Measurements from ENCODE around the gene SNAP47. TPM values are rescaled to one million over a fixed set of nuclear protein-coding genes. Genes with fewer than 3 reads are reported as not detected.

SNAP47 gene
- total and polyA plus RNA-seq, 2 of the 4 experiments (the other 2 are of a cell fraction), result 39.4 to 72.9 TPM

- no peak overlapping the region for H2AK5ac ChIP-seq (ENCODE audit: low read depth, low read length)
- POLR2A ChIA-PET (ENCODE audit: unreplicated experiment), result no interaction called here
- H2BK120ac ChIP-seq (ENCODE audit: low read depth, low read length), result no peak overlapping the region
- no peaks in the 10 kb centered on the region for H3K9me3 ChIP-seq (ENCODE audit: control insufficient read depth, insufficient read depth, low read length)
- in situ Hi-C loops (cut with MboI; ENCODE audit: low sequenced_read_pairs), result no loop called here
- H2AFZ ChIP-seq (replicated peaks; ENCODE audit: low read length, poor library complexity), result no peak overlapping the region
- BruUV-seq (replicated peaks), result no TSS peak
- no peak overlapping the region for H4K8ac ChIP-seq (ENCODE audit: low read depth in 2 of 2, low read length in 2 of 2)
- CTCF ChIA-PET, result no interaction called here
- no peak overlapping the region for H4K91ac ChIP-seq (ENCODE audit: insufficient read depth, low read depth, low read length)
- ATAC-seq (ENCODE audit: low read depth), result peak; percentile 90
- no peaks in the 10 kb centered on the region for H4K20me1 ChIP-seq (ENCODE audit: insufficient read depth, low read length)
- no peak overlapping the region for H2BK20ac ChIP-seq (ENCODE audit: low read depth, low read length)
- no peak overlapping the region for H3K27ac ChIP-seq (ENCODE audit: insufficient read depth, low read length)
- no peak overlapping the region for H2BK15ac ChIP-seq (ENCODE audit: low read depth, low read length)
- H3K79me1 ChIP-seq (ENCODE audit: low read depth in 1 of 2, low read length in 2 of 2), result no peaks in the 10 kb centered on the region
- no peak overlapping the region for H2AK9ac ChIP-seq (replicated peaks; ENCODE audit: low read depth, low read length, poor library complexity)
- H3K4me2 ChIP-seq (ENCODE audit: low read depth, low read length), result no peak overlapping the region
- H3K23ac ChIP-seq (ENCODE audit: low read depth, low read length), result no peak overlapping the region
- no peak overlapping the region for H3K56ac ChIP-seq (ENCODE audit: extremely low read depth, insufficient read depth, low read length)
- TF ChIP-seq BHLHE40 (IDR thresholded peaks at IDR 0.05; ENCODE audit: low read depth, low read length) (peak; percentile 49), FOS (IDR thresholded peaks at IDR 0.05; ENCODE audit: low read depth, low read length) (peak; percentile 46), RAD21 (IDR thresholded peaks at IDR 0.05; ENCODE audit: low read length) (peak; percentile 22; the same call in 1 of the 2 replicates), USF2 (IDR thresholded peaks at IDR 0.05; ENCODE audit: low read depth, low read length) (peak; percentile 39), ELK1 (IDR thresholded peaks at IDR 0.05; ENCODE audit: borderline replicate concordance, low read depth, low read length) (no peak)
- no peak overlapping the region for H4K5ac ChIP-seq (ENCODE audit: low read depth, low read length)
- peak; percentile 93 for DNase-seq
- H3K4ac ChIP-seq (ENCODE audit: low read depth, low read length), result no peak overlapping the region
- WGBS, 2 experiments (ENCODE audit: extremely low coverage in 2 of 2, insufficient read length in 1 of 2), result no CpG with 5 or more reads among the region's 6 CpGs
- H3K36me3 ChIP-seq (ENCODE audit: control insufficient read depth, insufficient read depth, low read length), result no peaks in the 10 kb centered on the region
- no peaks in the 10 kb centered on the region for H3K4me1 ChIP-seq (ENCODE audit: control insufficient read depth, insufficient read depth, low read length)
- intact Hi-C loops (cut with micrococcal nuclease), result no loop called here
- H3K4me3 ChIP-seq (ENCODE audit: insufficient read depth, low read depth, low read length), result no peak overlapping the region
- dilution Hi-C loops (cut with HindIII; ENCODE audit: low sequenced_read_pairs, unreplicated experiment), result no loop called here
- no peaks in the 10 kb centered on the region for H3K9me1 ChIP-seq (ENCODE audit: insufficient read depth, low read length)
- peaks cover 2% of the 10 kb centered on the region; the same call in 1 of the 2 replicates for H3K27me3 ChIP-seq (ENCODE audit: control insufficient read depth, insufficient read depth, low read length)
- no peak overlapping the region for H2BK5ac ChIP-seq (ENCODE audit: low read depth, low read length, poor library complexity, severe bottlenecking)
- H3K9ac ChIP-seq (ENCODE audit: low read depth, low read length), result no peak overlapping the region
- H3K18ac ChIP-seq (ENCODE audit: low read depth, low read length), result no peak overlapping the region
- H3K14ac ChIP-seq (replicated peaks; ENCODE audit: low read depth, low read length), result no peak overlapping the region
Measured at GRCh38 chr1:227805606-227806197, 70.5 kb downstream of the SNAP47 start.

Measured in IMR-90 (cell line).